ENCODE results near the gene ZSCAN26. TPM values are rescaled to one million over a fixed set of nuclear protein-coding genes. Genes with fewer than 3 reads are reported as not detected.

The ZSCAN26 gene
- polyA plus RNA-seq, 1 of the 3 experiments (the other 2 are of a cell fraction) = 11.0 TPM

DNA sequence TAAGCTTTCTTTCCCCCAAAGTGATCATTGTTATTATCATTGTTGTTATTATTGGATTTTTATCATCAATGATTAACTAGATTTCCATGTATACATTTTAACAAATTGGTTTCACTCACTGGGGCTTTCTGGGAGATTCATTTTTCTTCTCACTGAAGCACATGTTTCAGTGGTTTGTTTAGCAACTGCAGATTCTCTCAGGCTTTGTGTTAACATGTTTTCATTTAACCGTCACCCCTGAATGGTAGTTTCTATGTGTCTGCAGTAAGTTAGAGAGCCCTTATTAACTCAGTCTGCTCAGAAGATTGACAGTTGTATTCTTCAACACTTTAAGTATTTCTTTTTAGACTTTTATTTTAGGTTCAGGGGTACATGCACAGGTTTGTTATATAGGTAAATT lies 27.3 kb upstream of the ZSCAN26 start:
- Histone ChIP-seq H4K20me1 (ENCODE audit: insufficient read depth) (no peaks in the 10 kb centered on the region), H3K9me2 (no peaks in the 10 kb centered on the region), H3K27me3 (ENCODE audit: insufficient read depth) (no peaks in the 10 kb centered on the region), H3K4me2 (no peak overlapping the region), H3K9me3 (no peaks in the 10 kb centered on the region), H3K9ac (no peak overlapping the region), H3K36me3 (replicated peaks in 1 of 2; ENCODE audit: control insufficient read depth in 1 of 2, insufficient read depth in 2 of 2, low read length in 1 of 2) (peaks cover 25 to 37% of the 10 kb centered on the region in 2 experiments), H3K4me1 (ENCODE audit: control insufficient read depth in 1 of 2, insufficient read depth in 2 of 2, low read depth in 1 of 2, low read length in 1 of 2) (no peaks in the 10 kb centered on the region), H3K27ac (ENCODE audit: low read depth in 2 of 2, low read length in 1 of 2) (no peak overlapping the region), H3F3A (replicated peaks; ENCODE audit: insufficient read depth) (peaks cover 7% of the 10 kb centered on the region), H3K4me3 (ENCODE audit: low read depth in 2 of 2, low read length in 1 of 2) (no peak overlapping the region), H2AFZ (ENCODE audit: low read depth) (no peak overlapping the region), H3K79me2 (ENCODE audit: insufficient read depth) (no peaks in the 10 kb centered on the region)
- 93% methylated on average over 1 of the region's 1 CpG for WGBS (ENCODE audit: low lambda C conversion rate)
- DNase-seq = no peak
- CTCF ChIA-PET = no interaction called here
- POLR2A ChIA-PET = no interaction called here
- TF ChIP-seq REST (IDR thresholded peaks at IDR 0.05; ENCODE audit: low read depth, low read length) (no peak), MXI1 (IDR thresholded peaks at IDR 0.05; ENCODE audit: low read depth, low read length) (no peak), POLR2AphosphoS5 (IDR thresholded peaks at IDR 0.05; ENCODE audit: low read depth, low read length) (no peak), TCF12 (IDR thresholded peaks at IDR 0.05) (no peak)
- TF ChIP-seq, protein P1, sequence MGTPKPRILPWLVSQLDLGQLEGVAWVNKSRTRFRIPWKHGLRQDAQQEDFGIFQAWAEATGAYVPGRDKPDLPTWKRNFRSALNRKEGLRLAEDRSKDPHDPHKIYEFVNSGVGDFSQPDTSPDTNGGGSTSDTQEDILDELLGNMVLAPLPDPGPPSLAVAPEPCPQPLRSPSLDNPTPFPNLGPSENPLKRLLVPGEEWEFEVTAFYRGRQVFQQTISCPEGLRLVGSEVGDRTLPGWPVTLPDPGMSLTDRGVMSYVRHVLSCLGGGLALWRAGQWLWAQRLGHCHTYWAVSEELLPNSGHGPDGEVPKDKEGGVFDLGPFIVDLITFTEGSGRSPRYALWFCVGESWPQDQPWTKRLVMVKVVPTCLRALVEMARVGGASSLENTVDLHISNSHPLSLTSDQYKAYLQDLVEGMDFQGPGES (IDR thresholded peaks at IDR 0.05; ENCODE audit: low read depth, low read length) = no peak

GRCh38 chr6:28240471-28240870 lies 26.5 kb upstream of the ZSCAN26 start:
- no peak overlapping the region for H2AFZ ChIP-seq (ENCODE audit: low read depth)
- WGBS (ENCODE audit: low lambda C conversion rate) = 95% methylated on average over 1 of the region's 1 CpG
- H3K4me1 ChIP-seq (ENCODE audit: control insufficient read depth in 1 of 2, insufficient read depth in 2 of 2, low read depth in 1 of 2, low read length in 1 of 2) = no peaks in the 10 kb centered on the region
- no peak overlapping the region for H3K27ac ChIP-seq (ENCODE audit: low read depth in 2 of 2, low read length in 1 of 2)
- H3F3A ChIP-seq (replicated peaks; ENCODE audit: insufficient read depth) = peaks cover 7% of the 10 kb centered on the region
- H3K9ac ChIP-seq = no peak overlapping the region
- H4K20me1 ChIP-seq (ENCODE audit: insufficient read depth) = no peaks in the 10 kb centered on the region
- no peaks in the 10 kb centered on the region for H3K27me3 ChIP-seq (ENCODE audit: insufficient read depth)
- CTCF ChIA-PET = no interaction called here
- H3K9me3 ChIP-seq = no peaks in the 10 kb centered on the region
- no peak overlapping the region for H3K4me3 ChIP-seq (ENCODE audit: low read depth in 2 of 2, low read length in 1 of 2)
- H3K36me3 ChIP-seq (replicated peaks in 1 of 2; ENCODE audit: control insufficient read depth in 1 of 2, insufficient read depth in 2 of 2, low read length in 1 of 2) = peaks cover 27 to 41% of the 10 kb centered on the region in 2 experiments
- H3K9me2 ChIP-seq = no peaks in the 10 kb centered on the region
- no peak overlapping the region for H3K4me2 ChIP-seq
- no peak for DNase-seq
- POLR2A ChIA-PET = no interaction called here
- H3K79me2 ChIP-seq (ENCODE audit: insufficient read depth) = no peaks in the 10 kb centered on the region
- TF ChIP-seq TCF12 (IDR thresholded peaks at IDR 0.05) (no peak), TEAD4 (IDR thresholded peaks at IDR 0.05; ENCODE audit: borderline replicate concordance, insufficient read depth) (no peak), CHD2 (IDR thresholded peaks at IDR 0.05; ENCODE audit: low read length, partially characterized antibody) (no peak), SIN3A (IDR thresholded peaks at IDR 0.05; ENCODE audit: borderline replicate concordance, low read depth, low read length) (no peak), GATA2 (CRISPR knock-in tag; IDR thresholded peaks at IDR 0.05) (no peak), JUND (IDR thresholded peaks at IDR 0.05) (no peak), EP300 (IDR thresholded peaks at IDR 0.05; ENCODE audit: borderline replicate concordance in 1 of 2, low read depth in 1 of 2, low read length in 1 of 2) (no peak), PBX3 (IDR thresholded peaks at IDR 0.05) (no peak), CTCF (IDR thresholded peaks at IDR 0.05) (no peak), YY1 (IDR thresholded peaks at IDR 0.05; ENCODE audit: low read depth) (no peak), REST (IDR thresholded peaks at IDR 0.05; ENCODE audit: low read depth, low read length) (no peak)
- TF ChIP-seq, protein P2, sequence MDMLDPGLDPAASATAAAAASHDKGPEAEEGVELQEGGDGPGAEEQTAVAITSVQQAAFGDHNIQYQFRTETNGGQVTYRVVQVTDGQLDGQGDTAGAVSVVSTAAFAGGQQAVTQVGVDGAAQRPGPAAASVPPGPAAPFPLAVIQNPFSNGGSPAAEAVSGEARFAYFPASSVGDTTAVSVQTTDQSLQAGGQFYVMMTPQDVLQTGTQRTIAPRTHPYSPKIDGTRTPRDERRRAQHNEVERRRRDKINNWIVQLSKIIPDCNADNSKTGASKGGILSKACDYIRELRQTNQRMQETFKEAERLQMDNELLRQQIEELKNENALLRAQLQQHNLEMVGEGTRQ (IDR thresholded peaks at IDR 0.05; ENCODE audit: borderline replicate concordance, low read depth, low read length) = no peak
